Upper lobe of right lung (tissue), 1 donor: ENCODE measurements around the gene UFD1. TPM values are rescaled to one million over a fixed set of nuclear protein-coding genes. Genes with fewer than 3 reads are reported as not detected.

ENCODE experiments used
- ATAC-seq: fragments of 200-7000 bp; cut with Tn5 transposase; one replicate; pipeline ENCODE4 v1.9.1; 2020; ENCODE audit warnings: mild to moderate bottlenecking, moderate library complexity
- DNase-seq: peaks from one replicate; pipeline ENCODE4 v3.0.0-alpha.2; 2020
- H3K27ac ChIP-seq: fragments of 200-600 bp; one replicate; pipeline ENCODE4 v1.8.0; 2022
- H3K27me3 ChIP-seq: fragments of 200-600 bp; one replicate; pipeline ENCODE4 v1.8.0; 2022; ENCODE audit warnings: mild to moderate bottlenecking
- H3K36me3 ChIP-seq: fragments of 200-600 bp; one replicate; pipeline ENCODE4 v1.8.0; 2022
- H3K4me1 ChIP-seq: fragments of 200-600 bp; one replicate; pipeline ENCODE4 v1.8.0; 2022
- H3K4me3 ChIP-seq: fragments of 200-600 bp; one replicate; pipeline ENCODE4 v1.8.0; 2022; ENCODE audit warnings: mild to moderate bottlenecking
- H3K9me3 ChIP-seq: fragments of 200-600 bp; one replicate; pipeline ENCODE4 v1.8.0; 2022
- CTCF ChIP-seq: fragments of 200-600 bp; IDR thresholded peaks from one replicate; pipeline ENCODE4 v1.8.0; 2022; ENCODE audit warnings: antibody characterized with exemption
- intact Hi-C: fragments of 100-400 bp; cut with DNase I; formaldehyde crosslinking; loops from one replicate; pipeline ENCODE4 v1.11.0; 2022
- total RNA-seq: library from RNA; stranded (reverse); fragmentation: NEBNext Ultra II Directional; extraction: Animal tissue kit (Norgen Biotek cat#: 25700); gene quantifications from one replicate; pipeline ENCODE4 v1.2.1, GENCODE V29; 2021
- donor health status: DM: no; HTN: yes; CAD: no; lungs with severe emphysema.

UFD1 gene
- total RNA-seq, 1 donor from 2014 or later = 43.1 TPM

- no peak overlapping the region for H3K4me3 ChIP-seq
- peaks cover 68% of the 10 kb centered on the region for H3K36me3 ChIP-seq
- ATAC-seq (no peak), DNase-seq (no peak)
- H3K27me3 ChIP-seq = no peaks in the 10 kb centered on the region
- H3K9me3 ChIP-seq = no peaks in the 10 kb centered on the region
- intact Hi-C loops = no loop called here
- no peak for TF ChIP-seq CTCF
- H3K4me1 ChIP-seq = no peaks in the 10 kb centered on the region
- H3K27ac ChIP-seq = no peak overlapping the region
Measured at GRCh38 chr22:19454156-19454555, 24.8 kb downstream of the UFD1 start.

GRCh38 chr22:19453718-19454117, 25.3 kb downstream of the UFD1 start:
- Histone ChIP-seq H3K4me3 (no peak overlapping the region), H3K36me3 (peaks cover 65% of the 10 kb centered on the region), H3K27ac (no peak overlapping the region), H3K9me3 (no peaks in the 10 kb centered on the region), H3K4me1 (no peaks in the 10 kb centered on the region), H3K27me3 (no peaks in the 10 kb centered on the region)
- intact Hi-C loops = no loop called here
- no peak for ATAC-seq
- TF ChIP-seq CTCF = no peak
- DNase-seq = no peak

GRCh38 chr22:19451570-19451969, 27.4 kb downstream of the UFD1 start:
- H3K9me3 ChIP-seq = no peaks in the 10 kb centered on the region
- no peak overlapping the region for H3K27ac ChIP-seq
- peaks cover 45% of the 10 kb centered on the region for H3K36me3 ChIP-seq
- intact Hi-C loops = no loop called here
- no peak for DNase-seq
- TF ChIP-seq CTCF = no peak
- ATAC-seq = no peak
- no peak overlapping the region for H3K4me3 ChIP-seq
- H3K27me3 ChIP-seq = no peaks in the 10 kb centered on the region
- peaks cover 8% of the 10 kb centered on the region for H3K4me1 ChIP-seq

GRCh38 chr22:19450363-19451175, 28.4 kb downstream of the UFD1 start:
- peaks cover 35% of the 10 kb centered on the region for H3K36me3 ChIP-seq
- intact Hi-C loops = no loop called here

GRCh38 chr22:19449422-19449767, 29.6 kb downstream of the UFD1 start:
- intact Hi-C loops = no loop called here
- no peak for TF ChIP-seq CTCF
- Histone ChIP-seq H3K27me3 (no peaks in the 10 kb centered on the region), H3K36me3 (peaks cover 24% of the 10 kb centered on the region), H3K4me3 (no peak overlapping the region), H3K9me3 (no peaks in the 10 kb centered on the region), H3K27ac (no peak overlapping the region), H3K4me1 (peaks cover 26% of the 10 kb centered on the region)
- DNase-seq = no peak
- ATAC-seq = no peak

More at GRCh38 chr22:19450363-19451175, 28.4 kb downstream of the UFD1 start:
- Histone ChIP-seq H3K27me3 (no peaks in the 10 kb centered on the region), H3K27ac (no peak overlapping the region), H3K4me3 (no peak overlapping the region), H3K4me1 (peaks cover 19% of the 10 kb centered on the region), H3K9me3 (no peaks in the 10 kb centered on the region)
- TF ChIP-seq CTCF = no peak
- DNase-seq = no peak
- ATAC-seq = no peak
